ENCODE results near the gene CORO6. TPM values are rescaled to one million over a fixed set of nuclear protein-coding genes. Genes with fewer than 3 reads are reported as not detected.

CORO6 gene
- total and polyA plus RNA-seq, 2 of the 13 experiments (the other 11 are each of a cell fraction or from before 2014, with no cell fraction given), result 0.42 to 0.82 TPM

DNA sequence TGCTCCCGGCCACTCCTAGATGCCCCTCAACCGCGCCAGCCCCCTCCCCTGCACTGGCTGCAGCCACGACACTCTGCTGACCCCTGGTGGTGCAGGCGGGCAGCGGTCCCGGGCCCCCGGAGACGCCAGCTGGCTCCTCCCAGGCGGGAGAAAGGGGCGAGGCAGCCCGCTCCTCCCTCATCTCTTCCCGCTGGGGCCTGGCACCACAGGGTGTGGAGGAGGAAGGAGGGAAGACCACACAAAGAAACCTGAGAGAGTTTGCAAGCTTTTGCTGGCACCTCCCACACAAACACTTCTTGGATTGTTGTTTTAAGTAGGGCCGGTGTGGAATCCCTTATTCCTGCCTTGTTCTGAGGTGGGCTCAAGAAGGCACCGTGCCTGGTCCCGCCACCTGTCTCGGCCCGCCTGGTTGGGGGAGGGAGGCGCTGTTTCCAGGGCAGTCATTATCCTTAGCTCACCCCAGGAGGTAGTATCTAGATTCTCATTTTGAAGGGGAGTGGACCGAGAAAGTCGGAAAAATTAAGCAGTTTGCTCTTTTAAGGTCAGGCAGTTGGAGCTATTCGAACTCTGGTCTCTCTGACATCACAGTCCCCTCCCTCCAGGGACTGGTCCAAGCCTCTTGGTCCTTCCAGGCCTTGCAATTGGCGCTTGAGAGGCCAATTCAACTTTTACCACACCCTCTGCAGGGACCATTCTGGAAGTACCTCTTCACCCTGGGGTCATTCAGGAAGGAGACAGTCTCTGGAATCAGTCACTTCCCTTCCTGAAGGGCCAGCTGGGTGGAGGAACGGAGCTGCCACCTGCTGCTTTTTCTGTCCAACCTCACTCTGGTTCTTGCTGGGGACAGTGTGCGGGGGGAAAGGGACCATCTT is 30.7 kb downstream of the CORO6 start (continued):
- TF ChIP-seq, protein P1, sequence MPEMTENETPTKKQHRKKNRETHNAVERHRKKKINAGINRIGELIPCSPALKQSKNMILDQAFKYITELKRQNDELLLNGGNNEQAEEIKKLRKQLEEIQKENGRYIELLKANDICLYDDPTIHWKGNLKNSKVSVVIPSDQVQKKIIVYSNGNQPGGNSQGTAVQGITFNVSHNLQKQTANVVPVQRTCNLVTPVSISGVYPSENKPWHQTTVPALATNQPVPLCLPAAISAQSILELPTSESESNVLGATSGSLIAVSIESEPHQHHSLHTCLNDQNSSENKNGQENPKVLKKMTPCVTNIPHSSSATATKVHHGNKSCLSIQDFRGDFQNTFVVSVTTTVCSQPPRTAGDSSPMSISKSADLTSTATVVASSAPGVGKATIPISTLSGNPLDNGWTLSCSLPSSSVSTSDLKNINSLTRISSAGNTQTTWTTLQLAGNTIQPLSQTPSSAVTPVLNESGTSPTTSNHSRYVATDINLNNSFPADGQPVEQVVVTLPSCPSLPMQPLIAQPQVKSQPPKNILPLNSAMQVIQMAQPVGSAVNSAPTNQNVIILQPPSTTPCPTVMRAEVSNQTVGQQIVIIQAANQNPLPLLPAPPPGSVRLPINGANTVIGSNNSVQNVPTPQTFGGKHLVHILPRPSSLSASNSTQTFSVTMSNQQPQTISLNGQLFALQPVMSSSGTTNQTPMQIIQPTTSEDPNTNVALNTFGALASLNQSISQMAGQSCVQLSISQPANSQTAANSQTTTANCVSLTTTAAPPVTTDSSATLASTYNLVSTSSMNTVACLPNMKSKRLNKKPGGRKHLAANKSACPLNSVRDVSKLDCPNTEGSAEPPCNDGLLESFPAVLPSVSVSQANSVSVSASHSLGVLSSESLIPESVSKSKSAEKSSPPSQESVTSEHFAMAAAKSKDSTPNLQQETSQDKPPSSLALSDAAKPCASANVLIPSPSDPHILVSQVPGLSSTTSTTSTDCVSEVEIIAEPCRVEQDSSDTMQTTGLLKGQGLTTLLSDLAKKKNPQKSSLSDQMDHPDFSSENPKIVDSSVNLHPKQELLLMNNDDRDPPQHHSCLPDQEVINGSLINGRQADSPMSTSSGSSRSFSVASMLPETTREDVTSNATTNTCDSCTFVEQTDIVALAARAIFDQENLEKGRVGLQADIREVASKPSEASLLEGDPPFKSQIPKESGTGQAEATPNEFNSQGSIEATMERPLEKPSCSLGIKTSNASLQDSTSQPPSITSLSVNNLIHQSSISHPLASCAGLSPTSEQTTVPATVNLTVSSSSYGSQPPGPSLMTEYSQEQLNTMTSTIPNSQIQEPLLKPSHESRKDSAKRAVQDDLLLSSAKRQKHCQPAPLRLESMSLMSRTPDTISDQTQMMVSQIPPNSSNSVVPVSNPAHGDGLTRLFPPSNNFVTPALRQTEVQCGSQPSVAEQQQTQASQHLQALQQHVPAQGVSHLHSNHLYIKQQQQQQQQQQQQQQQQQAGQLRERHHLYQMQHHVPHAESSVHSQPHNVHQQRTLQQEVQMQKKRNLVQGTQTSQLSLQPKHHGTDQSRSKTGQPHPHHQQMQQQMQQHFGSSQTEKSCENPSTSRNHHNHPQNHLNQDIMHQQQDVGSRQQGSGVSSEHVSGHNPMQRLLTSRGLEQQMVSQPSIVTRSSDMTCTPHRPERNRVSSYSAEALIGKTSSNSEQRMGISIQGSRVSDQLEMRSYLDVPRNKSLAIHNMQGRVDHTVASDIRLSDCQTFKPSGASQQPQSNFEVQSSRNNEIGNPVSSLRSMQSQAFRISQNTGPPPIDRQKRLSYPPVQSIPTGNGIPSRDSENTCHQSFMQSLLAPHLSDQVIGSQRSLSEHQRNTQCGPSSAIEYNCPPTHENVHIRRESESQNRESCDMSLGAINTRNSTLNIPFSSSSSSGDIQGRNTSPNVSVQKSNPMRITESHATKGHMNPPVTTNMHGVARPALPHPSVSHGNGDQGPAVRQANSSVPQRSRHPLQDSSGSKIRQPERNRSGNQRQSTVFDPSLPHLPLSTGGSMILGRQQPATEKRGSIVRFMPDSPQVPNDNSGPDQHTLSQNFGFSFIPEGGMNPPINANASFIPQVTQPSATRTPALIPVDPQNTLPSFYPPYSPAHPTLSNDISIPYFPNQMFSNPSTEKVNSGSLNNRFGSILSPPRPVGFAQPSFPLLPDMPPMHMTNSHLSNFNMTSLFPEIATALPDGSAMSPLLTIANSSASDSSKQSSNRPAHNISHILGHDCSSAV (CRISPR knock-in tag; IDR thresholded peaks at IDR 0.05; ENCODE audit: borderline replicate concordance), result no peak
- TF ChIP-seq RBFOX2 (IDR thresholded peaks at IDR 0.05; ENCODE audit: low read depth, low read length), result no peak
- 0 out of 2 replicates have a peak, but pooled peaks have one; percentile 20 for TF ChIP-seq ZNF232 (CRISPR knock-in tag; IDR thresholded peaks at IDR 0.05; ENCODE audit: borderline replicate concordance)
- TF ChIP-seq ZFP36L2 (CRISPR knock-in tag; IDR thresholded peaks at IDR 0.05), result no peak
- TF ChIP-seq ZNF800 (CRISPR knock-in tag; IDR thresholded peaks at IDR 0.05), result no peak
- TF ChIP-seq, protein P2, sequence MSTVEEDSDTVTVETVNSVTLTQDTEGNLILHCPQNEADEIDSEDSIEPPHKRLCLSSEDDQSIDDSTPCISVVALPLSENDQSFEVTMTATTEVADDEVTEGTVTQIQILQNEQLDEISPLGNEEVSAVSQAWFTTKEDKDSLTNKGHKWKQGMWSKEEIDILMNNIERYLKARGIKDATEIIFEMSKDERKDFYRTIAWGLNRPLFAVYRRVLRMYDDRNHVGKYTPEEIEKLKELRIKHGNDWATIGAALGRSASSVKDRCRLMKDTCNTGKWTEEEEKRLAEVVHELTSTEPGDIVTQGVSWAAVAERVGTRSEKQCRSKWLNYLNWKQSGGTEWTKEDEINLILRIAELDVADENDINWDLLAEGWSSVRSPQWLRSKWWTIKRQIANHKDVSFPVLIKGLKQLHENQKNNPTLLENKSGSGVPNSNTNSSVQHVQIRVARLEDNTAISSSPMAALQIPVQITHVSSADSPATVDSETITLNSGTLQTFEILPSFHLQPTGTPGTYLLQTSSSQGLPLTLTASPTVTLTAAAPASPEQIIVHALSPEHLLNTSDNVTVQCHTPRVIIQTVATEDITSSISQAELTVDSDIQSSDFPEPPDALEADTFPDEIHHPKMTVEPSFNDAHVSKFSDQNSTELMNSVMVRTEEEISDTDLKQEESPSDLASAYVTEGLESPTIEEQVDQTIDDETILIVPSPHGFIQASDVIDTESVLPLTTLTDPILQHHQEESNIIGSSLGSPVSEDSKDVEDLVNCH (CRISPR knock-in tag; IDR thresholded peaks at IDR 0.05), result no peak
- peak; percentile 77; the same call in 1 of the 2 replicates for TF ChIP-seq ZBTB7A (CRISPR knock-in tag; IDR thresholded peaks at IDR 0.05)
- TF ChIP-seq ZNF281 (CRISPR knock-in tag; IDR thresholded peaks at IDR 0.05; ENCODE audit: borderline replicate concordance), result 0 out of 2 replicates have a peak, but pooled peaks have one; percentile 4
- no peak for TF ChIP-seq ZNF367 (CRISPR knock-in tag; IDR thresholded peaks at IDR 0.05; ENCODE audit: borderline replicate concordance)
- TF ChIP-seq DNMT3B (CRISPR knock-in tag; conservative IDR thresholded peaks at IDR 0.05), result no peak; the same call in 1 of the 2 replicates
- 0 out of 2 replicates have a peak, but pooled peaks have one; percentile 4 for TF ChIP-seq RFXANK (CRISPR knock-in tag; IDR thresholded peaks at IDR 0.05)
- TF ChIP-seq ZNF430 (CRISPR knock-in tag; IDR thresholded peaks at IDR 0.05), result no peak
- peak; percentile 24; the same call in 1 of the 2 replicates for TF ChIP-seq BRD4 (CRISPR knock-in tag; IDR thresholded peaks at IDR 0.05)
